Activated B cell treated with CpG ODN at 0.5 μM for 24 hours (primary cell): ENCODE data around the gene C19orf44. TPM values are rescaled to one million over a fixed set of nuclear protein-coding genes. Genes with fewer than 3 reads are reported as not detected.

Experiments used
- ATAC-seq: fragments of 200-7000 bp; cut with Tn5 transposase; one replicate; pipeline ENCODE4 v1.10.0; 2021; ENCODE audit warnings: low read depth, mild to moderate bottlenecking, moderate library complexity
- CTCF ChIA-PET: fragments of 350-600 bp; sonication (Branson Sonifier 250); formaldehyde crosslinking; loops from one replicate; lab custom pipeline; 2021; ENCODE audit warnings: antibody characterized with exemption; lab: Charles Lee
- POLR2A ChIA-PET: fragments of 350-600 bp; sonication (Branson Sonifier 250); formaldehyde crosslinking; loops from one replicate; lab custom pipeline; 2021; ENCODE audit warnings: antibody characterized with exemption; lab: Charles Lee
- DNase-seq: peaks from one replicate; pipeline ENCODE4 v3.0.0; 2022
- H3K27ac Mint-ChIP-seq: one replicate; pipeline ENCODE4 v1.8.0; 2020; ENCODE audit warnings: mixed read lengths
- H3K27me3 Mint-ChIP-seq: one replicate; pipeline ENCODE4 v1.8.0; 2021; ENCODE audit warnings: mixed read lengths
- H3K36me3 Mint-ChIP-seq: one replicate; pipeline ENCODE4 v1.8.0; 2021; ENCODE audit warnings: low read depth, mixed read lengths
- H3K4me1 Mint-ChIP-seq: one replicate; pipeline ENCODE4 v1.8.0; 2021; ENCODE audit warnings: mixed read lengths
- H3K4me3 Mint-ChIP-seq: one replicate; pipeline ENCODE4 v1.8.0; 2020; ENCODE audit warnings: mild to moderate bottlenecking, mixed read lengths
- H3K9me3 Mint-ChIP-seq: one replicate; pipeline ENCODE4 v1.8.0; 2020; ENCODE audit warnings: mixed read lengths
- CTCF ChIP-seq: fragments of 200-600 bp; IDR thresholded peaks from one replicate; pipeline ENCODE4 v1.8.0; 2022; ENCODE audit warnings: antibody characterized with exemption, mild to moderate bottlenecking
- intact Hi-C: fragments of 100-400 bp; cut with micrococcal nuclease; formaldehyde crosslinking; loops from one replicate; pipeline ENCODE4 v1.15.1; 2024
- total RNA-seq: library from RNA; stranded (reverse); gene quantifications from 2 replicates; pipeline ENCODE4 v1.2.3, GENCODE V29; 2022

The C19orf44 gene
- total RNA-seq, 1 donor from 2014 or later = 7.1 TPM

GRCh38 chr19:16520074-16520973 lies 24.1 kb downstream of the C19orf44 start:
- TF ChIP-seq CTCF = no peak
- no peak for DNase-seq
- no peaks in the 10 kb centered on the region for H3K27me3 Mint-ChIP-seq
- H3K36me3 Mint-ChIP-seq = peaks cover 84% of the 10 kb centered on the region
- no peaks in the 10 kb centered on the region for H3K4me1 Mint-ChIP-seq
- intact Hi-C loops = no loop called here
- no peak overlapping the region for H3K27ac Mint-ChIP-seq
- H3K9me3 Mint-ChIP-seq = no peaks in the 10 kb centered on the region
- no peak overlapping the region for H3K4me3 Mint-ChIP-seq
- POLR2A ChIA-PET = no interaction called here
- no peak for ATAC-seq
- CTCF ChIA-PET = no interaction called here

- no peak overlapping the region for H3K4me3 Mint-ChIP-seq
- ChIA-PET CTCF (no interaction called here), POLR2A (no interaction called here)
- DNase-seq (no peak), ATAC-seq (no peak)
- H3K27me3 Mint-ChIP-seq = no peaks in the 10 kb centered on the region
- no peak for TF ChIP-seq CTCF
- intact Hi-C loops = no loop called here
- H3K4me1 Mint-ChIP-seq = no peaks in the 10 kb centered on the region
- peaks cover 90% of the 10 kb centered on the region for H3K36me3 Mint-ChIP-seq
- H3K9me3 Mint-ChIP-seq = no peaks in the 10 kb centered on the region
- H3K27ac Mint-ChIP-seq = no peak overlapping the region
Observed at GRCh38 chr19:16520986-16521624, 24.9 kb downstream of the C19orf44 start.

- H3K27ac Mint-ChIP-seq = no peak overlapping the region
- H3K27me3 Mint-ChIP-seq = no peaks in the 10 kb centered on the region
- no peaks in the 10 kb centered on the region for H3K9me3 Mint-ChIP-seq
- CTCF ChIA-PET = no interaction called here
- DNase-seq = no peak
- POLR2A ChIA-PET = no interaction called here
- intact Hi-C loops = no loop called here
- no peak for ATAC-seq
- H3K36me3 Mint-ChIP-seq = peaks cover 91% of the 10 kb centered on the region
- no peak for TF ChIP-seq CTCF
- H3K4me1 Mint-ChIP-seq = no peaks in the 10 kb centered on the region
- no peak overlapping the region for H3K4me3 Mint-ChIP-seq
Observed at GRCh38 chr19:16521715-16522289, 25.6 kb downstream of the C19orf44 start.

GRCh38 chr19:16522559-16523377 lies 26.6 kb downstream of the C19orf44 start:
- Mint-ChIP-seq H3K27ac (no peak overlapping the region), H3K36me3 (peaks cover 87% of the 10 kb centered on the region)
- no peak for TF ChIP-seq CTCF

More at GRCh38 chr19:16522559-16523377, 26.6 kb downstream of the C19orf44 start:
- intact Hi-C loops = no loop called here
- ATAC-seq (no peak), DNase-seq (no peak)
- no peak overlapping the region for H3K4me3 Mint-ChIP-seq
- ChIA-PET POLR2A (no interaction called here), CTCF (no interaction called here)
- no peaks in the 10 kb centered on the region for H3K9me3 Mint-ChIP-seq
- no peaks in the 10 kb centered on the region for H3K27me3 Mint-ChIP-seq
- no peaks in the 10 kb centered on the region for H3K4me1 Mint-ChIP-seq
